Measurements from ENCODE around the gene MPIG6B. TPM values are rescaled to one million over a fixed set of nuclear protein-coding genes. Genes with fewer than 3 reads are reported as not detected.

MPIG6B gene
- total RNA-seq, 2 donors from 2014 or later: not detected

DNA sequence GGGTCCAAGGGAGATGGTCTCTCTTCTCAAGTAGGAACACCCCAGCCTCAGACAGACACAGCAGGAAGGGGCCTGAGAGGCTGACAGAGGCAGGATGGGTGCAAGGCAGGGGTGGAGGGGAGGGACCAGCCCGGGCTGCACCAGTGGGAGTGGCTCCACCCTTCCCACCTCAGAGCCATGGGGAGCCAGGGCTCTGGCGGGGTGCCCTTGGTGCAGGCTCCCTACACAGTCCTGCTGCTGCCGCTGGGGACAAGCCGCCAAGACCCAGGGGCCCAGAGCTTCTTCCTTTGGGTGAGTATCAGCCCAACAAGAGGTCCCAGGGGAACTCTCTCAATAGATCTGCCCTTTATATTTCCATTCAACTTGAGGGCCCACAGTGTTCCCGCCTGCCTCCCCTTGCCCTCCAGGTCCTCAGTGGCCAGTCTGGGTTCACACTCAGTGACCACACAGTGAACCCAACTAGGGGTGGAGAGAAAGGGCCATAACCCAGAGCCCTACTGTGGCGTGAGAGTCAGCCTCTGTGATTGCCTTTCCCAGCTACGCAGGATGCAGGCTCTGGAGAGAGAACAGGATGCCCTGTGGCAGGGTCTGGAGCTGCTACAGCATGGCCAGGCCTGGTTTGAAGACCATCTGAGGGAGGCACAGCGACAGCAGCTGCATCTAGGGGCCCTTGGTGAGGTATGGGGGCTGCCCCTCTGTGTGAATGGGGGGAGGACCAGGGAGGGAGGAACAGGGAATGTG, 39.9 kb downstream of the MPIG6B start:
- Mint-ChIP-seq H3K9me3 (no peaks in the 10 kb centered on the region), H3K4me1 (peaks cover 18% of the 10 kb centered on the region), H3K27me3 (ENCODE audit: insufficient read depth) (no peaks in the 10 kb centered on the region), H3K36me3 (ENCODE audit: low read depth) (peaks cover 25% of the 10 kb centered on the region), H3K27ac (peak overlapping the region; percentile 77), H3K4me3 (no peak overlapping the region)
- no peak for DNase-seq
- Histone ChIP-seq H3K9me3 (ENCODE audit: control insufficient read depth, low read length) (no peaks in the 10 kb centered on the region), H3K9ac (ENCODE audit: extremely low read depth, low read length, poor library complexity, severe bottlenecking) (no peak overlapping the region), H3K4me3 (ENCODE audit: low read length) (no peak overlapping the region), H3K27me3 (ENCODE audit: control insufficient read depth, insufficient read depth, low read length, poor library complexity, severe bottlenecking) (no peaks in the 10 kb centered on the region), H3K27ac (ENCODE audit: low read depth, low read length) (peak overlapping the region; percentile 86), H3K4me1 (ENCODE audit: control insufficient read depth, insufficient read depth, low read length) (no peaks in the 10 kb centered on the region), H3K36me3 (ENCODE audit: control insufficient read depth, insufficient read depth, low read length) (no peaks in the 10 kb centered on the region)
- 85 to 86% methylated on average over 5 to 8 of the region's 8 CpGs for WGBS, 2 experiments (ENCODE audit: insufficient coverage in 1 of 2, insufficient read length in 1 of 2)
- TF ChIP-seq, protein P1, sequence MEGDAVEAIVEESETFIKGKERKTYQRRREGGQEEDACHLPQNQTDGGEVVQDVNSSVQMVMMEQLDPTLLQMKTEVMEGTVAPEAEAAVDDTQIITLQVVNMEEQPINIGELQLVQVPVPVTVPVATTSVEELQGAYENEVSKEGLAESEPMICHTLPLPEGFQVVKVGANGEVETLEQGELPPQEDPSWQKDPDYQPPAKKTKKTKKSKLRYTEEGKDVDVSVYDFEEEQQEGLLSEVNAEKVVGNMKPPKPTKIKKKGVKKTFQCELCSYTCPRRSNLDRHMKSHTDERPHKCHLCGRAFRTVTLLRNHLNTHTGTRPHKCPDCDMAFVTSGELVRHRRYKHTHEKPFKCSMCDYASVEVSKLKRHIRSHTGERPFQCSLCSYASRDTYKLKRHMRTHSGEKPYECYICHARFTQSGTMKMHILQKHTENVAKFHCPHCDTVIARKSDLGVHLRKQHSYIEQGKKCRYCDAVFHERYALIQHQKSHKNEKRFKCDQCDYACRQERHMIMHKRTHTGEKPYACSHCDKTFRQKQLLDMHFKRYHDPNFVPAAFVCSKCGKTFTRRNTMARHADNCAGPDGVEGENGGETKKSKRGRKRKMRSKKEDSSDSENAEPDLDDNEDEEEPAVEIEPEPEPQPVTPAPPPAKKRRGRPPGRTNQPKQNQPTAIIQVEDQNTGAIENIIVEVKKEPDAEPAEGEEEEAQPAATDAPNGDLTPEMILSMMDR (conservative IDR thresholded peaks at IDR 0.05): no peak

DNA sequence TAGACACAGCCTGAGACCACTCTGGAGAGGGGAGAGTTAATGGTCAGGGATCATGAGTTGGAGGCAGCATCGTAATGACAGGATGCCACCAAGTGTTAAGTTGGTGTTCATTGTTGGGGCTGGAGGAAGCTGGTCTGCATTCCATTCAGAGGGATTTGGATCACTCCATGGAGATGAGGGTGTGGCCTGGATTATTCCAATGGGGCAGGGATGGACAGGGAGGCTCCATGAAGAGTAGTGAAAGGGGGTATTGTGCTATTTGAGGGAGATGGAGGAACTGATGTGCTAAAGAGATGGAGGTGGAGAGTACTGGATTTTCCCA, 40.4 kb downstream of the MPIG6B start:
- no peak overlapping the region for H3K4me3 ChIP-seq (ENCODE audit: low read length)
- peaks cover 25% of the 10 kb centered on the region for H3K36me3 Mint-ChIP-seq (ENCODE audit: low read depth)
- TF ChIP-seq, protein P1 (conservative IDR thresholded peaks at IDR 0.05): no peak
- peak; percentile 86 for DNase-seq
- H3K4me1 ChIP-seq (ENCODE audit: control insufficient read depth, insufficient read depth, low read length): no peaks in the 10 kb centered on the region
- peak overlapping the region; percentile 86 for H3K27ac ChIP-seq (ENCODE audit: low read depth, low read length)
- H3K9me3 Mint-ChIP-seq: no peaks in the 10 kb centered on the region
- no peak overlapping the region for H3K9ac ChIP-seq (ENCODE audit: extremely low read depth, low read length, poor library complexity, severe bottlenecking)
- no peaks in the 10 kb centered on the region for H3K9me3 ChIP-seq (ENCODE audit: control insufficient read depth, low read length)
- WGBS, 2 experiments (ENCODE audit: insufficient coverage in 1 of 2, insufficient read length in 1 of 2): 0 to 39% methylated on average over 1 of the region's 1 CpG
- H3K27me3 Mint-ChIP-seq (ENCODE audit: insufficient read depth): no peaks in the 10 kb centered on the region
- H3K27ac Mint-ChIP-seq: peak overlapping the region; percentile 77
- peaks cover 18% of the 10 kb centered on the region for H3K4me1 Mint-ChIP-seq
- H3K4me3 Mint-ChIP-seq: no peak overlapping the region
- H3K36me3 ChIP-seq (ENCODE audit: control insufficient read depth, insufficient read depth, low read length): no peaks in the 10 kb centered on the region
- H3K27me3 ChIP-seq (ENCODE audit: control insufficient read depth, insufficient read depth, low read length, poor library complexity, severe bottlenecking): no peaks in the 10 kb centered on the region

DNA sequence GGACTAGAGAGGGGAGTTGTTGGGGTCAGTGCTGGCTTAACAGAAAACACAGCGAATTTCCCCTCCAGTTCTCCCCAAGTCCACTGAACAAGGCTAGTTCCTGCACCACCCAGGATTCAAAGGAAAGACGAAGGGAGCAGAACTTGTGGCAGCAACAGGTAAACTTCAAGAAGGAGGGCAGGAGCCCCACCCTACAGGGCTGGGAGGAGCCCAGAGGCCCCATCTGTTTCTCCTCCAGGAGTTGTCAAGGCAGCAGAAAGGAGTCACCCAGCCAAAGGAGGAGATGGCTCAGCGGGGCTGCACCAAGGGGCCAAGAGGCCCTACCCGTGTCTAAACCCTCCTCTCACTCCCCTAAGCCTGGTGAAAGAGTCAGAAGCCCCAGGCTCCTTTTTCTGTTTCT, 41.0 kb downstream of the MPIG6B start:
- peaks cover 18% of the 10 kb centered on the region for H3K4me1 Mint-ChIP-seq
- no peak overlapping the region for H3K9ac ChIP-seq (ENCODE audit: extremely low read depth, low read length, poor library complexity, severe bottlenecking)
- TF ChIP-seq, protein P1 (conservative IDR thresholded peaks at IDR 0.05): no peak
- no peak overlapping the region for H3K4me3 ChIP-seq (ENCODE audit: low read length)
- H3K4me1 ChIP-seq (ENCODE audit: control insufficient read depth, insufficient read depth, low read length): no peaks in the 10 kb centered on the region
- H3K4me3 Mint-ChIP-seq: no peak overlapping the region
- H3K36me3 ChIP-seq (ENCODE audit: control insufficient read depth, insufficient read depth, low read length): no peaks in the 10 kb centered on the region
- no peaks in the 10 kb centered on the region for H3K27me3 Mint-ChIP-seq (ENCODE audit: insufficient read depth)
- no peaks in the 10 kb centered on the region for H3K9me3 ChIP-seq (ENCODE audit: control insufficient read depth, low read length)
- WGBS, 2 experiments (ENCODE audit: insufficient coverage in 1 of 2, insufficient read length in 1 of 2): 88 to 93% methylated on average over 2 to 4 of the region's 4 CpGs
- H3K9me3 Mint-ChIP-seq: no peaks in the 10 kb centered on the region
- DNase-seq: no peak
- H3K27me3 ChIP-seq (ENCODE audit: control insufficient read depth, insufficient read depth, low read length, poor library complexity, severe bottlenecking): no peaks in the 10 kb centered on the region
- H3K36me3 Mint-ChIP-seq (ENCODE audit: low read depth): peaks cover 23% of the 10 kb centered on the region
- H3K27ac ChIP-seq (ENCODE audit: low read depth, low read length): no peak overlapping the region
- peak overlapping the region; percentile 67 for H3K27ac Mint-ChIP-seq
